Measurements from ENCODE around the gene CIB4. TPM values are rescaled to one million over a fixed set of nuclear protein-coding genes. Genes with fewer than 3 reads are reported as not detected.

The CIB4 gene
- polyA plus RNA-seq, 3 donors from 2014 or later, result not detected

- H3K27ac Mint-ChIP-seq, result no peak overlapping the region
- H3K4me1 Mint-ChIP-seq, result no peaks in the 10 kb centered on the region
- no peak for DNase-seq
- no peak overlapping the region for H3K4me3 Mint-ChIP-seq
- H3K9me3 Mint-ChIP-seq, result no peaks in the 10 kb centered on the region
- peaks cover 2 to 5% (median 2%) of the 10 kb centered on the region in 3 donors for H3K27me3 Mint-ChIP-seq (ENCODE audit: low read depth in 3 of 3)
- no peaks in the 10 kb centered on the region for H3K36me3 Mint-ChIP-seq
Measured at GRCh38 chr2:26541401-26542193, 99.6 kb downstream of the CIB4 start.

- no peaks in the 10 kb centered on the region for H3K9me3 Mint-ChIP-seq
- H3K36me3 Mint-ChIP-seq, result no peaks in the 10 kb centered on the region
- H3K4me3 Mint-ChIP-seq, result no peak overlapping the region
- H3K27me3 Mint-ChIP-seq (ENCODE audit: low read depth in 3 of 3), result peaks cover 2 to 4% (median 2%) of the 10 kb centered on the region in 3 donors
- H3K27ac Mint-ChIP-seq, result no peak overlapping the region
- DNase-seq, result no peak
- H3K4me1 Mint-ChIP-seq, result no peaks in the 10 kb centered on the region
Measured at GRCh38 chr2:26540961-26541360, 100.2 kb downstream of the CIB4 start.

- Mint-ChIP-seq H3K4me3 (no peak overlapping the region), H3K36me3 (no peaks in the 10 kb centered on the region), H3K9me3 (no peaks in the 10 kb centered on the region), H3K27me3 (ENCODE audit: low read depth in 3 of 3) (peaks cover 2% of the 10 kb centered on the region in 3 donors), H3K4me1 (no peaks in the 10 kb centered on the region), H3K27ac (no peak overlapping the region)
- no peak for DNase-seq
Measured at GRCh38 chr2:26540306-26540705, 100.9 kb downstream of the CIB4 start.

DNA sequence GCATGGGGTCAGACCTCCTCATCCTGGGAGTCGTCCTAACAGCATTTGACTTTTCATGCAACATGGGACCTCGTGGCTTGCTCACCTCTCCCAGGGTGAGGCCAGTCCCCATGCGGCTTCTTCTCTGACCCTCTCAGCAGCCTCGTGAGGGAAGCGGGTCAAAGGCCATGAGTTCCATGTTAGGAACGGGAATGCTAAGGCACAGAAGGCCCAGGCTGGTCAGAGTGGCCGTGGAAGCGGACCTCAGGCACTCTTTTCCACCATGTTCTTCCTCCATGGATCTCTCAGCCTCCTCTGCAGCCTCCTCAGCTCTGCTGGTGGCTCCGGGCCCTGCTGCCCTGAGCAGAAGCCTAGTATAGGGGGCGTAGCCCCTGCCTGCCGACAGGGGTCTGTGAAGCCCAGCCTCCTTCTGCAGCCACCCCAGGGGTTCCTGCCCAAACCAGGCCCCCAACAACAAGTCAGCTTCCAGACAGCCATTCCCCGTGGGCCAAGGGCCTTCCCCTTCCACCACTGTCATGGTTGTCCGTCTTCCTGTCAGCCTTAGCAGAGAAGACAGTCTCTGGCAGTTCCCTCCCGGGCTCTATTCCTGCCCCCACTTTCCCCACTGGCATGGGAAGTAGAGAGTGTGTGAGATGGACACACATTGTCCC, 103.2 kb downstream of the CIB4 start:
- H3K27ac Mint-ChIP-seq, result no peak overlapping the region
- H3K4me1 Mint-ChIP-seq, result no peaks in the 10 kb centered on the region
- no peak for DNase-seq
- no peak overlapping the region for H3K4me3 Mint-ChIP-seq
- peaks cover 0 to 2% (median 2%) of the 10 kb centered on the region in 3 donors for H3K27me3 Mint-ChIP-seq (ENCODE audit: low read depth in 3 of 3)
- H3K9me3 Mint-ChIP-seq, result no peaks in the 10 kb centered on the region
- H3K36me3 Mint-ChIP-seq, result no peaks in the 10 kb centered on the region

DNA sequence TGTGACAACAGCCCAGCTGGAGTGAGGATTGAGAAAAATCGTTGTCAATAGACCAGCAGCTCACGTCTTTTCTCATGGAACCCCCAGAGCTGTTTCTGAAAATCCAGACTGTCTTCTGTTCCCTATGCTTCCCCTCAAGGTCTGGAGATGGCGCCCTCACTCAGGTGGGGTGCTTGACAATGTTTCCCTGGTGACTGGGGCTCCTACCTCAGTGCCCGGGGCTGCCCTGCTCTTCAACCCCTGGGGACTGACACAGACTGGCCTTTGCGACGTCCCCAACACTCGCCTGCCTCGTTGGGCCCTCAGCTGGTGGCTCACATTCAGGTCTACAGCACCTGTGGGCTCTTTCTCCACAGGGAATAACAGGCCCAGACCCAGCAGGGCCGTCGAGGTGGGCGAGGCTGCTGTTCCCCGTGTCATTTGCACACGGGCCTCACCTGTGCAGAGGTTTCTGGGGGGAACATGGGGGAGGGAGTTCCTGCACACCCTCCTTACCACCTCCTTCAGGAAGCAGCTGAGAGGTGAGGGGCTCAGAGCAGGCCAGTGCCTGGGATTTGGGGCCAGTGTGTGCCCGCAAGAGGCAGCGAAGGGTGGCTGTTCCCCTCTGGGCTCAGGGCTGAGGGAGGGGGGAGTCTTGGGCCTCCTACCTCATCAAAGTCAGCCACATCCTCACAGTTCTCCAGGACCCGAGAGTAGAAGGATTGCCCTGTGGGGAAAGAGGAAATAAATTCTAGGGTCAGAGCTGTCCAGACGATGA, 103.9 kb downstream of the CIB4 start:
- no peaks in the 10 kb centered on the region for H3K4me1 Mint-ChIP-seq
- DNase-seq, result no peak
- no peaks in the 10 kb centered on the region for H3K9me3 Mint-ChIP-seq
- no peak overlapping the region for H3K4me3 Mint-ChIP-seq
- H3K27me3 Mint-ChIP-seq (ENCODE audit: low read depth in 3 of 3), result peaks cover 2 to 5% (median 2%) of the 10 kb centered on the region in 3 donors
- no peak overlapping the region for H3K27ac Mint-ChIP-seq
- H3K36me3 Mint-ChIP-seq, result no peaks in the 10 kb centered on the region

DNA sequence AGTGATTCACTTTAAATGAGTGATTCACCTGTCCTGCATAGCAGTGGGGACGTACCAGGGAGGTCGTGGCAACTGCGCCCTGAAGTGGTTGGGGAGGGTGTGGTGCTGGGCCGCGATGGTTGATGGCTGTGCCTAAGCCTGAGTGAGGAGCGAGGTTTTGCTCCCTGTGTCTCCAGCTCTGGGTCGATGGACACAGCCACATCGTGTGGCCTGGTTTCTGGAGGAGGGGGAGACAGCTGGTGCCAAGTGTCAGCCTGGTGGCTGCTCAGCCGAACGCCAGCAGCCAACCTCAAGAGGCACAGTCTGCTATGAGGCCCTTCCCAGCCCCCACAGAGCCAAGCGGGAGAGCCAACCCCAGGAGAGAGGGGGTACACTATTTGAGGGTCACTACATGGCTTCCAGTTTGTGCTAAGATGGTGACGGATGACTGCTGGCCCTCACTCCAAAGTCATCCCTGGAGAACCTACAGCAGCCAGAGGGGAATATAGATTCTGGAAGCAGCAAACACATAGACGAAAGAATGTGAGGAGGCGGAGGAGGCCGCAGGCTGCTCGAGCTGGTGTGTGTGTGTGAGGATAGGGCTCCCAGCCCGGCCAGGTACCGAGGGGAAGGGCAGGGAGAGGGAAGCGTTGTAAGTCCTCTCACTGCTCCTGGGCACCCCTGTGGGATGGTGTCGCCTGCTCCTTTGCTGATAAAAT, 104.6 kb downstream of the CIB4 start:
- peaks cover 1 to 5% (median 3%) of the 10 kb centered on the region in 3 donors for H3K27me3 Mint-ChIP-seq (ENCODE audit: low read depth in 3 of 3)
- DNase-seq, result no peak
- H3K27ac Mint-ChIP-seq, result no peak overlapping the region
- H3K9me3 Mint-ChIP-seq, result no peaks in the 10 kb centered on the region
- no peak overlapping the region for H3K4me3 Mint-ChIP-seq
- no peaks in the 10 kb centered on the region for H3K36me3 Mint-ChIP-seq
- no peaks in the 10 kb centered on the region for H3K4me1 Mint-ChIP-seq

DNA sequence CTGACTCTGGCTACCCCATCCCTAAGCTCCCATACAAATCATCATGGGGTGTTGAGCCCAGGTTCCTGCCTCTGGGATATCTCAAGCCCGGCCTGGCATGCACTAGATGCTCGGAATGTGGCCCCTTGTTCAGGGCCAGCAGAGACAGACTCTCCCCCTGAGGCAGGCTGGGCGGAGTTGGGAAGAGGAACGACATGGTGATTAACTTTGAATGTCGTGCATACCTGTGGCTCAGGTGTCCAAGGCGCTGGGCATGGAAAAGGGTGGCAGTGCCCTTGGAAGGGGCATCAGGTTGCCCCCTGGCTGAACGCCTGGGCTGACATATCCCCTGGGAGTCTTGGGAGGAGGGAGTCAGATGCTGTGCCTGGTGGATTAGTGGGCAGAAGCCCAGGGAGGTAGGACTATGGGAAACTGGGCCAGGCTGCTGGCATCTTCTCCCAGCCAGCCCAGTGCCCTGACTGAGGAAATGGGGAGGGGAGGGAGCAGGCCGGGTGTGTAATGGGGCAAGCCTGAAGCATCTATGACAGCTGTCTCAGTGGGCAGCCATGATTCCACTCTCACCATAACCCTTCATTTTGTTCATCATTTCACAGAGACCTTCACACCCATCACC, 105.4 kb downstream of the CIB4 start:
- Mint-ChIP-seq H3K27me3 (ENCODE audit: low read depth in 3 of 3) (peaks cover 1 to 9% (median 4%) of the 10 kb centered on the region in 3 donors), H3K4me1 (no peaks in the 10 kb centered on the region), H3K4me3 (no peak overlapping the region), H3K27ac (no peak overlapping the region), H3K9me3 (no peaks in the 10 kb centered on the region), H3K36me3 (no peaks in the 10 kb centered on the region)
- DNase-seq, result no peak

- Mint-ChIP-seq H3K27me3 (ENCODE audit: low read depth in 3 of 3) (peaks cover 0 to 10% (median 4%) of the 10 kb centered on the region in 3 donors), H3K9me3 (no peaks in the 10 kb centered on the region), H3K36me3 (no peaks in the 10 kb centered on the region), H3K27ac (no peak overlapping the region), H3K4me1 (no peaks in the 10 kb centered on the region), H3K4me3 (no peak overlapping the region)
- no peak for DNase-seq
Measured at GRCh38 chr2:26534865-26535662, 106.1 kb downstream of the CIB4 start.

- Mint-ChIP-seq H3K4me3 (no peak overlapping the region), H3K36me3 (no peaks in the 10 kb centered on the region), H3K27ac (no peak overlapping the region), H3K4me1 (no peaks in the 10 kb centered on the region), H3K27me3 (ENCODE audit: low read depth in 3 of 3) (peaks cover 0 to 10% (median 4%) of the 10 kb centered on the region in 3 donors), H3K9me3 (no peaks in the 10 kb centered on the region)
- no peak for DNase-seq
Measured at GRCh38 chr2:26534098-26534864, 106.9 kb downstream of the CIB4 start.

DNA sequence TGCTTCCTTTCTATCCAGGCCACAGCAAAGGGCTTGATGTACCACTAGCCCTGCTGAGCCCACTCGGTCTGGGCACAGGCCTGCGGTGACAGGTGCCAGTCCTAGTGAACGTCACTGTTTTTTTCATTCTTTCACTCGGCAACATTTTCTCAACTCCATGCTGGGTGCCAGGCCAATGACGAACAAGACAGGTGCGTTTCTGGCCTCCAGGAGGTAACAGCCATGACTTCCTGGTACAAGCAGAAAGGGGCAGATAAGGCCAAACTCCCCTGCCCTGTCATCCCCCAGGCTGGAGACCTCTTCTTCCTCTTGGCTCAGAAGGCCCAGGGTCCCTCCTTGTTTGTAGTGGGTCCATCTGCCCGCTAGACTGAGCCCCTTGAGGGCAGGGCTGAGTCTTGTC, 107.5 kb downstream of the CIB4 start:
- Mint-ChIP-seq H3K27ac (no peak overlapping the region), H3K9me3 (no peaks in the 10 kb centered on the region), H3K36me3 (no peaks in the 10 kb centered on the region), H3K4me1 (no peaks in the 10 kb centered on the region), H3K4me3 (no peak overlapping the region), H3K27me3 (ENCODE audit: low read depth in 3 of 3) (peaks cover 0 to 10% (median 4%) of the 10 kb centered on the region in 3 donors)
- no peak for DNase-seq

DNA sequence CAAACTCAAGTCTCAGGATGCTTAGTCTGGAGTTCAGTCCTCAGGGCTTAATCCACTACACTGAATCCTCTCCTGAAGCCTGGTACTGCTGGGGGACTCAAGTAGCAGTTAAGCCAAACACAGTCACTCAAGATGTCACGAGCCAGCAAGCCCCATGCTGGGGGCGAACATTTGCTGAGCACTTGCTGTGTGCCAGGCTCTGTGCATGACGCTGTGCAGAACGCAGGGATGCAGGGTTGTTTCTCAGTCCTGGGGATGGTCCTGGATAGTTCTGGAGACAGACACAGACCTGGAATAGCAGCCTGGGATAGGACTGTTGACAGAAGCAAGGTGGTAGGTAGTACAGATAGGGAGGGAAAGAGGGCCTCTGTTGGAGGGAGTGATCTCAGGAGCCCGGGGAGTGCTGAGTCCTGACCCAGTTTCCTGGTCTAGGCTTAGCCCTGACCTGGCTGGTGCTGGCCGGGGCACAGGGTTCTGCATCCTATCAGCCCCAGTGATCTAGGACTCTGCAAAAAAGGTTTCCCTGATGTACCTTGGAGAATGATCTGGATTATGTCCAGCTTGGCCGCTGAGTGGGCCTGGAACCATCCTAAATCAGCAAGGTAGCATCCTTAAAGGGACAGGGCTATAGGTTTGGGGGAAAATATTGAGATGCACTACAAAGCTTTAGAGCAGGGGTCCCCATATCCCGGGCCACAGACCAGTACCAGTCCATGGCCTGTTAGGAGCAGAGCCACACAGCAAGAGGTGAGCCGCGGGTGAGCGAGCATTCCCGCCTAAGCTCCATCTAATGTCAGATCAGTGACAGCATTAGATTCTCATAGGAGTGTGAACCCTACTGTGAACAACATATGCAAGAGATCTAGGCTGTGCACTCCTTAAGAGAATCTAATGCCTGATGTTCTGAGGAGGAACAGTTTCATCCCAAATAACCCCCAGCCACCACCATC, 108.6 kb downstream of the CIB4 start:
- H3K9me3 Mint-ChIP-seq, result no peaks in the 10 kb centered on the region
- H3K36me3 Mint-ChIP-seq, result no peaks in the 10 kb centered on the region
- H3K4me3 Mint-ChIP-seq, result no peak overlapping the region
- H3K27ac Mint-ChIP-seq, result no peak overlapping the region
- no peaks in the 10 kb centered on the region for H3K4me1 Mint-ChIP-seq
- H3K27me3 Mint-ChIP-seq (ENCODE audit: low read depth in 3 of 3), result peaks cover 0 to 10% (median 4%) of the 10 kb centered on the region in 3 donors
- DNase-seq, result no peak

Data from immature natural killer cell (primary cell).